Prostate gland (tissue), 2 donors: ENCODE results near the gene PRSS56. TPM values are rescaled to one million over a fixed set of nuclear protein-coding genes. Genes with fewer than 3 reads are reported as not detected.
"Not testable (repeated sequence)": the region's sequence is repeated elsewhere in the genome, so short reads cannot be mapped to it uniquely, and the experiment has no call there.

Source experiments
- DNase-seq: peaks from one replicate; pipeline ENCODE4 v3.0.0-alpha.2; 2019; ENCODE audit warnings: low spot score
- H3K27ac ChIP-seq, 2 donors: fragments of 200-600 bp; sonication (generic); 2 replicates each; pipeline ENCODE4 v1.5.1; 2017 to 2019
- H3K27me3 ChIP-seq: fragments of 200-600 bp; sonication (generic); replicated peaks from 2 replicates; pipeline ENCODE4 v1.5.1; 2019; ENCODE audit not compliant: insufficient read depth
- H3K36me3 ChIP-seq, 2 donors: fragments of 200-600 bp; sonication (generic); 1 replicate in 1 of 2; 2 replicates in 1 of 2; pipeline versions ENCODE4 v1.5.1 to v1.8.1; 2017 to 2019
- H3K4me1 ChIP-seq: fragments of 200-600 bp; sonication (generic); replicated peaks from 2 replicates; pipeline ENCODE4 v1.5.1; 2019
- H3K4me3 ChIP-seq, 2 donors: fragments of 200-600 bp; sonication (generic); 2 replicates each; pipeline ENCODE4 v1.5.1; 2017 to 2019
- H3K9me3 ChIP-seq: fragments of 200-600 bp; sonication (generic); 2 replicates; pipeline ENCODE4 v1.5.1; 2017
- CTCF ChIP-seq, 4 experiments: fragments of 200-600 bp in 2 of 4; fragments of 450-650 bp in 2 of 4; sonication (generic) in 2 of 4; IDR thresholded peaks; 1 replicate in 3 of 4; 2 replicates in 1 of 4; pipeline ENCODE4 v1.5.1; 2016 to 2019; ENCODE audit warnings: antibody characterized with exemption in 4 of 4, mild to moderate bottlenecking in 2 of 4, moderate library complexity in 2 of 4
- POLR2A ChIP-seq: fragments of 450-650 bp; IDR thresholded peaks from one replicate; pipeline ENCODE4 v1.6.1; 2016; ENCODE audit warnings: antibody characterized with exemption, mild to moderate bottlenecking
- POLR2AphosphoS5 ChIP-seq: sonication (generic); formaldehyde crosslinking; IDR thresholded peaks from one replicate; pipeline ENCODE4 v1.6.1; 2017; ENCODE audit warnings: antibody characterized with exemption
- WGBS: methylation state at CpG from one replicate; pipeline ENCODE4 v1.1.5; 2018; 5-methylcytosine and 5-hydroxymethylcytosine counted together
- intact Hi-C: fragments of 100-400 bp; cut with DNase I; formaldehyde crosslinking; loops from one replicate; pipeline ENCODE4 v1.14.2; 2022
- total RNA-seq, 2 donors: library from RNA; depleted of rRNA; stranded (reverse); fragments of >200 nt; gene quantifications; one replicate each; pipeline ENCODE4 v1.1.0, GENCODE V29; 2016

Gene PRSS56
- total RNA-seq, 2 donors from 2014 or later = not detected

- DNase-seq = no peak
- H3K36me3 ChIP-seq = no peaks in the 10 kb centered on the region
- H3K4me3 ChIP-seq = no peak overlapping the region
- intact Hi-C loops = no loop called here
- no peak overlapping the region for H3K27ac ChIP-seq
- no peaks in the 10 kb centered on the region for H3K9me3 ChIP-seq
- no peaks in the 10 kb centered on the region for H3K4me1 ChIP-seq
- no peaks in the 10 kb centered on the region for H3K27me3 ChIP-seq
- TF ChIP-seq POLR2A (no peak), POLR2AphosphoS5 (no peak), CTCF (IDR thresholded peaks at IDR 0.05) (no peak)
- 94% methylated on average over 17 of the region's 17 CpGs for WGBS
Measured at GRCh38 chr2:232529806-232530547, 9.8 kb downstream of the PRSS56 start.

GRCh38 chr2:232530626-232531260, 10.6 kb downstream of the PRSS56 start:
- H3K4me3 ChIP-seq = no peak overlapping the region
- no peaks in the 10 kb centered on the region for H3K4me1 ChIP-seq
- H3K36me3 ChIP-seq = no peaks in the 10 kb centered on the region
- no peaks in the 10 kb centered on the region for H3K9me3 ChIP-seq
- no peaks in the 10 kb centered on the region for H3K27me3 ChIP-seq
- no peak for DNase-seq
- WGBS = 79% methylated on average over 9 of the region's 9 CpGs
- H3K27ac ChIP-seq = no peak overlapping the region
- intact Hi-C loops = no loop called here
- no peak for TF ChIP-seq POLR2A
- no peak for TF ChIP-seq CTCF (IDR thresholded peaks at IDR 0.05)

- Histone ChIP-seq H3K27me3 (no peaks in the 10 kb centered on the region), H3K9me3 (no peaks in the 10 kb centered on the region), H3K4me1 (no peaks in the 10 kb centered on the region), H3K27ac (no peak overlapping the region), H3K4me3 (no peak overlapping the region), H3K36me3 (no peaks in the 10 kb centered on the region)
- WGBS = 73% methylated on average over 9 of the region's 9 CpGs
- intact Hi-C loops = no loop called here
- no peak for TF ChIP-seq POLR2AphosphoS5
- no peak for TF ChIP-seq CTCF (IDR thresholded peaks at IDR 0.05)
- no peak for TF ChIP-seq POLR2A
- DNase-seq = no peak
Measured at GRCh38 chr2:232532419-232532818, 12.2 kb downstream of the PRSS56 start.

GRCh38 chr2:232532821-232533220, 12.6 kb downstream of the PRSS56 start:
- H3K36me3 ChIP-seq, H3K9me3 ChIP-seq, H3K4me3 ChIP-seq, H3K27me3 ChIP-seq, DNase-seq, H3K4me1 ChIP-seq, intact Hi-C loops, H3K27ac ChIP-seq: not testable (repeated sequence)
- WGBS = 78% methylated on average over 7 of the region's 7 CpGs

- no peaks in the 10 kb centered on the region for H3K9me3 ChIP-seq
- H3K4me3 ChIP-seq = no peak overlapping the region
- intact Hi-C loops = no loop called here
- H3K27me3 ChIP-seq = no peaks in the 10 kb centered on the region
- H3K27ac ChIP-seq = no peak overlapping the region
- H3K4me1 ChIP-seq = no peaks in the 10 kb centered on the region
- no peaks in the 10 kb centered on the region for H3K36me3 ChIP-seq
- TF ChIP-seq CTCF (IDR thresholded peaks at IDR 0.05) = no peak
- WGBS = 75% methylated on average over 13 of the region's 13 CpGs
- no peak for DNase-seq
Measured at GRCh38 chr2:232533944-232534710, 13.9 kb downstream of the PRSS56 start.
